GM12878 (cell line): ENCODE data around the gene LAMA2. TPM values are rescaled to one million over a fixed set of nuclear protein-coding genes. Genes with fewer than 3 reads are reported as not detected.

Source experiments
- ATAC-seq: fragments of 200-7000 bp; cut with Tn5 transposase; 3 replicates; pipeline ENCODE4 v1.9.1; 2020; ENCODE audit warnings: mild to moderate bottlenecking, moderate library complexity
- BruUV-seq: library from RNA; stranded (reverse); fragments of 400-500 nt; replicated peaks from 2 replicates; lab custom pipeline; 2021; lab: Mats Ljungman, UMichigan
- CTCF ChIA-PET: fragments of 300-600 bp; sonication (Branson Sonifier 250); formaldehyde crosslinking; extraction: SDS; loops from one replicate; lab custom pipeline; 2021; ENCODE audit warnings: inconsistent platforms; lab: Yijun Ruan, JAX
- POLR2A ChIA-PET: fragments of 350-600 bp; formaldehyde crosslinking; extraction: SDS; loops from one replicate; lab custom pipeline; 2021; ENCODE audit warnings: inconsistent platforms; lab: Charles Lee
- RAD21 ChIA-PET: fragments of 300-600 bp; sonication (Branson Sonifier 250); formaldehyde crosslinking; loops from one replicate; lab custom pipeline; 2023; ENCODE audit warnings: antibody characterized with exemption; ENCODE audit not compliant: unreplicated experiment; lab: Charles Lee
- SMC1A ChIA-PET: fragments of 300-600 bp; sonication (Branson Sonifier 250); formaldehyde crosslinking; loops from one replicate; lab custom pipeline; 2023; ENCODE audit not compliant: unreplicated experiment, uncharacterized antibody; lab: Charles Lee
- DNase-seq: peaks from one replicate; pipeline ENCODE4 v3.0.0-alpha.2; 2011; ENCODE audit warnings: low read depth, low spot score
- FAIRE-seq: peaks from 3 replicates; lab custom pipeline; 2011; peaks lifted over from hg19 to GRCh38; lab: Jason Lieb, UNC
- H2AFZ ChIP-seq: 2 replicates; pipeline ENCODE4 v1.6.0; 2011; ENCODE audit warnings: low read depth, low read length, control low read depth; ENCODE audit not compliant: control insufficient read depth
- H3K27ac ChIP-seq: 2 replicates; pipeline ENCODE4 v1.5.1; 2011; ENCODE audit warnings: control low read depth; ENCODE audit not compliant: control insufficient read depth, insufficient read depth
- H3K27me3 ChIP-seq, 2 experiments: replicated peaks in 1 of 2; 2 replicates each; pipeline versions ENCODE4 v1.6.0 to v1.6.1; 2011; ENCODE audit warnings: low read length in 1 of 2; ENCODE audit not compliant: control insufficient read depth in 2 of 2, insufficient read depth in 2 of 2
- H3K36me3 ChIP-seq, 2 experiments: 2 replicates each; pipeline ENCODE4 v1.5.1; 2011; ENCODE audit warnings: low read length in 1 of 2; ENCODE audit not compliant: control insufficient read depth in 2 of 2, insufficient read depth in 2 of 2
- H3K4me1 ChIP-seq: 2 replicates; pipeline ENCODE4 v1.6.1; 2011; ENCODE audit warnings: mild to moderate bottlenecking, low read length, moderate library complexity, mixed read lengths; ENCODE audit not compliant: control insufficient read depth, insufficient read depth
- H3K4me2 ChIP-seq: 2 replicates; pipeline ENCODE4 v1.6.0; 2011; ENCODE audit warnings: control low read depth; ENCODE audit not compliant: control insufficient read depth, insufficient read depth
- H3K4me3 ChIP-seq: fragments of 200-600 bp; sonication (generic); 2 replicates; pipeline ENCODE4 v1.5.1; 2016
- H3K79me2 ChIP-seq: 2 replicates; pipeline ENCODE4 v1.6.0; 2011; ENCODE audit warnings: low read length; ENCODE audit not compliant: control insufficient read depth, insufficient read depth
- H3K9ac ChIP-seq: 2 replicates; pipeline ENCODE4 v1.8.0; 2011; ENCODE audit warnings: low read length, control low read depth, mixed read lengths; ENCODE audit not compliant: control insufficient read depth, insufficient read depth
- H3K9me3 ChIP-seq: replicated peaks from 3 replicates; pipeline ENCODE4 v1.5.1; 2011; ENCODE audit warnings: mild to moderate bottlenecking, low read length; ENCODE audit not compliant: control insufficient read depth, insufficient read depth
- H4K20me1 ChIP-seq: 2 replicates; pipeline ENCODE4 v1.6.0; 2011; ENCODE audit not compliant: control insufficient read depth, insufficient read depth
- CTCF ChIP-seq, 3 experiments: IDR thresholded peaks in 2 of 3; conservative IDR thresholded peaks in 1 of 3; 2 replicates each; pipeline ENCODE4 v1.5.1; 2011; ENCODE audit warnings: low read depth in 3 of 3, low read length in 3 of 3, mild to moderate bottlenecking in 3 of 3, control low read depth in 2 of 3, moderate library complexity in 2 of 3, inconsistent platforms in 1 of 3, mixed read lengths in 1 of 3; ENCODE audit not compliant: control insufficient read depth in 2 of 3, insufficient read depth in 1 of 3; ENCODE audit errors: extremely low read depth in 1 of 3
- MEF2B ChIP-seq: fragments of 450-650 bp; IDR thresholded peaks from 2 replicates; pipeline ENCODE4 v1.6.1; 2018; ENCODE audit warnings: mild to moderate bottlenecking, moderate library complexity; ENCODE audit not compliant: partially characterized antibody, poor library complexity, severe bottlenecking
- RAD21 ChIP-seq: IDR thresholded peaks from 2 replicates; pipeline ENCODE4 v1.6.1; 2011; ENCODE audit warnings: mild to moderate bottlenecking, low read depth, low read length, moderate library complexity; ENCODE audit not compliant: insufficient read depth
- SMC3 ChIP-seq: IDR thresholded peaks from 2 replicates; pipeline ENCODE4 v1.6.1; 2011; ENCODE audit warnings: low read length, improper control_type of control experiment, borderline replicate concordance
- WGBS: methylation state at CpG from one replicate; pipeline ENCODE4 v1.1.6; 2016; ENCODE audit warnings: low lambda C conversion rate; ENCODE audit not compliant: insufficient replicate concordance, insufficient coverage; ENCODE audit errors: missing lambda C conversion rate; 5-methylcytosine and 5-hydroxymethylcytosine counted together
- in situ Hi-C: fragments of 300-500 bp; cut with MboI; formaldehyde crosslinking; loops from 9 replicates; pipeline ENCODE4 v1.14.3; 2018; ENCODE audit warnings: mixed read lengths
- intact Hi-C: fragments of 100-400 bp; cut with micrococcal nuclease; formaldehyde crosslinking; loops from one replicate; pipeline ENCODE4 v1.14.2; 2022; ENCODE audit not compliant: unreplicated experiment
- polyA plus RNA-seq, 11 experiments: library from polyadenylated mRNA; depleted of rRNA in 4 of 11; unstranded in 6 of 11; stranded (reverse) in 5 of 11; fragments of >200 nt; fragmentation: Nextera tagmentation in 4 of 11; fragmentation: Illumina TruSeq in 1 of 11; extraction: Ambion mirVana in 4 of 11; extraction: Trizol in 1 of 11; gene quantifications; 1 replicate in 1 of 11; 2 replicates in 10 of 11; pipeline versions ENCODE4 v1.2.1 to v1.2.3, GENCODE V29; 2011 to 2016; ENCODE audit warnings: inconsistent platforms in 2 of 11, missing spikeins in 2 of 11, low read depth in 1 of 11
- total RNA-seq, 4 experiments: library from RNA; depleted of rRNA in 3 of 4; stranded (reverse); fragments of >200 nt in 3 of 4; fragmentation: Illumina TruSeq in 1 of 4; extraction: Trizol in 1 of 4; gene quantifications; 2 replicates each; pipeline versions ENCODE4 v1.2.1 to v1.2.3, GENCODE V29; 2013 to 2021

LAMA2 gene
- total and polyA plus RNA-seq, 10 of the 15 experiments (the other 5 are each of a cell fraction or from before 2014, with no cell fraction given): 0.04 to 2.0 (median 0.37) TPM; not detected in 1

GRCh38 chr6:129251669-129252376 is 368.9 kb downstream of the LAMA2 start:
- ChIA-PET RAD21 (interaction anchor here (0.9 to 1.5 kb wide), 6 partner anchors 11 to 1397 kb away, joined by 3 to 5 read pairs (median 3); no protein-coding TSS in a partner anchor), POLR2A (interaction anchor here (0.6 kb wide), 1 partner anchor 397 kb away, joined by 7 read pairs; no protein-coding TSS in a partner anchor), SMC1A (interaction anchor here (1.8 to 2.2 kb wide), 2 partner anchors 526 to 530 kb away, joined by 4 to 10 read pairs; no protein-coding TSS in a partner anchor), CTCF (interaction anchor here (0.7 to 3.4 kb wide), 25 partner anchors 7 to 1515 kb away, joined by 3 to 28 read pairs (median 4); no protein-coding TSS in a partner anchor)
- Histone ChIP-seq H3K4me2 (no peak overlapping the region), H3K4me1 (no peaks in the 10 kb centered on the region), H3K79me2 (no peaks in the 10 kb centered on the region), H2AFZ (no peak overlapping the region), H3K9ac (no peak overlapping the region), H3K4me3 (no peak overlapping the region), H3K27ac (no peak overlapping the region), H4K20me1 (no peaks in the 10 kb centered on the region), H3K9me3 (no peaks in the 10 kb centered on the region), H3K27me3 (peaks cover 0 to 3% of the 10 kb centered on the region in 2 experiments; a peak in 2 of 4 replicates), H3K36me3 (no peaks in the 10 kb centered on the region)
- DNase-seq (peak; percentile 17), ATAC-seq (peak; percentile 84), FAIRE-seq (no peak)
- intact Hi-C loops (loop anchor here (2.0 to 5.0 kb wide), 3 partner anchors 445 to 1515 kb away; no protein-coding TSS in a partner anchor), in situ Hi-C loops (no loop called here)
- TF ChIP-seq RAD21 (peak; percentile 90), SMC3 (peak; percentile 68), MEF2B (no peak), CTCF (IDR thresholded peaks at IDR 0.05 in 2 of 3, conservative IDR thresholded peaks at IDR 0.05 in 1 of 3; ENCODE audit: control insufficient read depth in 2 of 3, extremely low read depth in 1 of 3, insufficient read depth in 1 of 3, low read depth in 3 of 3, low read length in 3 of 3) (peak; percentile 76 to 88 (median 78))
- BruUV-seq: no TSS peak
- WGBS: 41% methylated on average over 13 of the region's 13 CpGs
